HUDEP-2 (cell line): ENCODE data around the gene TENT5A.

Experiments used
- DNase-seq, 76 experiments: peaks; one replicate each; lab custom pipeline; 2025; ENCODE audit not compliant: unreplicated experiment in 76 of 76; lab: John Stamatoyannopoulos, UW

Gene TENT5A

GRCh38 chr6:81772741-81773140, 20.3 kb upstream of the TENT5A start:
- DNase-seq = peak in 7 of 76 experiments; percentile 6 to 56 (median 22)

- no peak for DNase-seq
These were observed 18.6 kb upstream of the TENT5A start for GRCh38 chr6:81771097-81771496.

GRCh38 chr6:81770381-81770780, 17.9 kb upstream of the TENT5A start:
- no peak for DNase-seq

- no peak for DNase-seq
These were observed 17.3 kb upstream of the TENT5A start for GRCh38 chr6:81769824-81770223.

- no peak for DNase-seq
These were observed 15.9 kb upstream of the TENT5A start for GRCh38 chr6:81768150-81768942.

GRCh38 chr6:81767163-81767891, 14.8 kb upstream of the TENT5A start:
- no peak for DNase-seq

- peak in 2 of 76 experiments; percentile 24 to 27 for DNase-seq
These were observed 14.1 kb upstream of the TENT5A start for GRCh38 chr6:81766482-81767069.

GRCh38 chr6:81764531-81764930, 12.1 kb upstream of the TENT5A start:
- no peak for DNase-seq

- no peak for DNase-seq
These were observed 11.5 kb upstream of the TENT5A start for GRCh38 chr6:81763968-81764367.

GRCh38 chr6:81763051-81763450, 10.6 kb upstream of the TENT5A start:
- no peak for DNase-seq

GRCh38 chr6:81762606-81763005, 10.1 kb upstream of the TENT5A start:
- no peak for DNase-seq

- no peak for DNase-seq
These were observed 9.7 kb upstream of the TENT5A start for GRCh38 chr6:81762132-81762531.

GRCh38 chr6:81761197-81761596, 8.7 kb upstream of the TENT5A start:
- no peak for DNase-seq

- peak in 4 of 76 experiments; percentile 9 to 24 (median 12) for DNase-seq
These were observed 7.3 kb upstream of the TENT5A start for GRCh38 chr6:81759782-81760181.

- no peak for DNase-seq
These were observed 5.7 kb upstream of the TENT5A start for GRCh38 chr6:81758221-81758620.

GRCh38 chr6:81756690-81757089, 4.2 kb upstream of the TENT5A start:
- peak in 1 of 76 experiments; percentile 22 for DNase-seq

GRCh38 chr6:81755551-81755950, 3.1 kb upstream of the TENT5A start:
- DNase-seq = no peak

GRCh38 chr6:81754906-81755305, 2.4 kb upstream of the TENT5A start:
- DNase-seq = no peak

- peak in 73 of 76 experiments; percentile 18 to 90 (median 73) for DNase-seq
These were observed 1.5 kb upstream of the TENT5A start for GRCh38 chr6:81753711-81754577.

- peak in 74 of 76 experiments; percentile 22 to 93 (median 78) for DNase-seq
These were observed 635 bp upstream of the TENT5A start for GRCh38 chr6:81752921-81753710.
